Measurements from ENCODE around the gene BPIFB3. TPM values are rescaled to one million over a fixed set of nuclear protein-coding genes. Genes with fewer than 3 reads are reported as not detected.

The BPIFB3 gene
- total and polyA plus RNA-seq, 2 of the 13 experiments (the other 11 are each of a cell fraction or from before 2014, with no cell fraction given) = 0.09 TPM; not detected in 1

DNA sequence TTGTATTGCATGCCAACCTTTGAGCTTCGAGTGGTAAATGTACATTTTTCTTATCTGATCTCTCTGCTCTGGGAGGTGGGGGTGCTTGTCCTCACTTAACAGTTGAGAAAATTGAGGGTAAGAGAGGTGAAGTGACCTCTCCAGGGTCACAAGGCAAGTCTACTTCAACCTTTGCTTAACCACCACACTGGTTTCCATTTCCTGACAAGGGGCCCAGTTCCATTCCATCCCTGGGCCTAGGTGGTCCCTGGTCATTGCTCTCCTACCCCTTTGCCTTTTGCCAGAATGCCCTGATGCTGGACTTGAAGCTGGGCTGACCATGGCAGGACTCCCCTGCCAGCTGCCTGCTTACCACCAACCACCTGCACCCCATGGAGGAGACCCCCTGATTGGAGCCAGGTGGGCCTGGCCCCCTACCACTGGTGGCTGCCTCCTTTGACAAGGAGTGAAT, 9.9 kb upstream of the BPIFB3 start (continued):
- TF ChIP-seq HNRNPH1 (optimal IDR thresholded peaks at IDR 0.05; ENCODE audit: low read depth, low read length) (no peak), MED13 (CRISPR knock-in tag; IDR thresholded peaks at IDR 0.05) (no peak), ZBTB20 (CRISPR knock-in tag; IDR thresholded peaks at IDR 0.05; ENCODE audit: borderline replicate concordance, low read depth) (0 out of 2 replicates have a peak, but pooled peaks have one; percentile 30), ZNF781 (CRISPR knock-in tag; IDR thresholded peaks at IDR 0.05; ENCODE audit: borderline replicate concordance, not compliant biosample characterization) (no peak), CBFB (CRISPR knock-in tag; IDR thresholded peaks at IDR 0.05) (peak; percentile 29; the same call in 1 of the 2 replicates), LCORL (IDR thresholded peaks at IDR 0.05) (no peak), LCORL (CRISPR knock-in tag; IDR thresholded peaks at IDR 0.05) (no peak), ERF (CRISPR knock-in tag; IDR thresholded peaks at IDR 0.05) (no peak), GABPA (IDR thresholded peaks at IDR 0.05; ENCODE audit: low read depth, low read length) (no peak), GABPA (CRISPR knock-in tag; IDR thresholded peaks at IDR 0.05; ENCODE audit: low read depth) (no peak), NR2F2 (IDR thresholded peaks at IDR 0.05; ENCODE audit: borderline replicate concordance, low read depth) (peak; percentile 67; the same call in 1 of the 2 replicates), KMT2A (CRISPR knock-in tag; IDR thresholded peaks at IDR 0.05) (no peak), MYNN (CRISPR knock-in tag; IDR thresholded peaks at IDR 0.05; ENCODE audit: low read depth) (no peak), SALL1 (CRISPR knock-in tag; IDR thresholded peaks at IDR 0.05) (peak; percentile 65; the same call in 1 of the 2 replicates)
- TF ChIP-seq, protein P1, sequence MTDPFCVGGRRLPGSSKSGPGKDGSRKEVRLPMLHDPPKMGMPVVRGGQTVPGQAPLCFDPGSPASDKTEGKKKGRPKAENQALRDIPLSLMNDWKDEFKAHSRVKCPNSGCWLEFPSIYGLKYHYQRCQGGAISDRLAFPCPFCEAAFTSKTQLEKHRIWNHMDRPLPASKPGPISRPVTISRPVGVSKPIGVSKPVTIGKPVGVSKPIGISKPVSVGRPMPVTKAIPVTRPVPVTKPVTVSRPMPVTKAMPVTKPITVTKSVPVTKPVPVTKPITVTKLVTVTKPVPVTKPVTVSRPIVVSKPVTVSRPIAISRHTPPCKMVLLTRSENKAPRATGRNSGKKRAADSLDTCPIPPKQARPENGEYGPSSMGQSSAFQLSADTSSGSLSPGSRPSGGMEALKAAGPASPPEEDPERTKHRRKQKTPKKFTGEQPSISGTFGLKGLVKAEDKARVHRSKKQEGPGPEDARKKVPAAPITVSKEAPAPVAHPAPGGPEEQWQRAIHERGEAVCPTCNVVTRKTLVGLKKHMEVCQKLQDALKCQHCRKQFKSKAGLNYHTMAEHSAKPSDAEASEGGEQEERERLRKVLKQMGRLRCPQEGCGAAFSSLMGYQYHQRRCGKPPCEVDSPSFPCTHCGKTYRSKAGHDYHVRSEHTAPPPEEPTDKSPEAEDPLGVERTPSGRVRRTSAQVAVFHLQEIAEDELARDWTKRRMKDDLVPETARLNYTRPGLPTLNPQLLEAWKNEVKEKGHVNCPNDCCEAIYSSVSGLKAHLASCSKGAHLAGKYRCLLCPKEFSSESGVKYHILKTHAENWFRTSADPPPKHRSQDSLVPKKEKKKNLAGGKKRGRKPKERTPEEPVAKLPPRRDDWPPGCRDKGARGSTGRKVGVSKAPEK (CRISPR knock-in tag; IDR thresholded peaks at IDR 0.05; ENCODE audit: borderline replicate concordance) = no peak
- TF ChIP-seq, protein P2, sequence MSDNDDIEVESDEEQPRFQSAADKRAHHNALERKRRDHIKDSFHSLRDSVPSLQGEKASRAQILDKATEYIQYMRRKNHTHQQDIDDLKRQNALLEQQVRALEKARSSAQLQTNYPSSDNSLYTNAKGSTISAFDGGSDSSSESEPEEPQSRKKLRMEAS (IDR thresholded peaks at IDR 0.05) = no peak; the same call in 1 of the 2 replicates
- TF ChIP-seq, protein P3, sequence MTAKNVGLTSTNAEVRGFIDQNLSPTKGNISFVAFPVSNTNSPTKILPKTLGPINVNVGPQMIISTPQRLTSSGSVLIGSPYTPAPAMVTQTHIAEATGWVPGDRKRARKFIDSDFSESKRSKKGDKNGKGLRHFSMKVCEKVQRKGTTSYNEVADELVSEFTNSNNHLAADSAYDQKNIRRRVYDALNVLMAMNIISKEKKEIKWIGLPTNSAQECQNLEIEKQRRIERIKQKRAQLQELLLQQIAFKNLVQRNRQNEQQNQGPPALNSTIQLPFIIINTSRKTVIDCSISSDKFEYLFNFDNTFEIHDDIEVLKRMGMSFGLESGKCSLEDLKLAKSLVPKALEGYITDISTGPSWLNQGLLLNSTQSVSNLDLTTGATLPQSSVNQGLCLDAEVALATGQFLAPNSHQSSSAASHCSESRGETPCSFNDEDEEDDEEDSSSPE (CRISPR knock-in tag; IDR thresholded peaks at IDR 0.05) = peak; percentile 35; the same call in 1 of the 2 replicates
- TF ChIP-seq, protein P4, sequence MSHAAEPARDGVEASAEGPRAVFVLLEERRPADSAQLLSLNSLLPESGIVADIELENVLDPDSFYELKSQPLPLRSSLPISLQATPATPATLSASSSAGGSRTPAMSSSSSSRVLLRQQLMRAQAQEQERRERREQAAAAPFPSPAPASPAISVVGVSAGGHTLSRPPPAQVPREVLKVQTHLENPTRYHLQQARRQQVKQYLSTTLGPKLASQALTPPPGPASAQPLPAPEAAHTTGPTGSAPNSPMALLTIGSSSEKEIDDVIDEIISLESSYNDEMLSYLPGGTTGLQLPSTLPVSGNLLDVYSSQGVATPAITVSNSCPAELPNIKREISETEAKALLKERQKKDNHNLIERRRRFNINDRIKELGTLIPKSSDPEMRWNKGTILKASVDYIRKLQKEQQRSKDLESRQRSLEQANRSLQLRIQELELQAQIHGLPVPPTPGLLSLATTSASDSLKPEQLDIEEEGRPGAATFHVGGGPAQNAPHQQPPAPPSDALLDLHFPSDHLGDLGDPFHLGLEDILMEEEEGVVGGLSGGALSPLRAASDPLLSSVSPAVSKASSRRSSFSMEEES (CRISPR knock-in tag; IDR thresholded peaks at IDR 0.05) = peak; percentile 48; the same call in 1 of the 2 replicates
- TF ChIP-seq, protein P5, sequence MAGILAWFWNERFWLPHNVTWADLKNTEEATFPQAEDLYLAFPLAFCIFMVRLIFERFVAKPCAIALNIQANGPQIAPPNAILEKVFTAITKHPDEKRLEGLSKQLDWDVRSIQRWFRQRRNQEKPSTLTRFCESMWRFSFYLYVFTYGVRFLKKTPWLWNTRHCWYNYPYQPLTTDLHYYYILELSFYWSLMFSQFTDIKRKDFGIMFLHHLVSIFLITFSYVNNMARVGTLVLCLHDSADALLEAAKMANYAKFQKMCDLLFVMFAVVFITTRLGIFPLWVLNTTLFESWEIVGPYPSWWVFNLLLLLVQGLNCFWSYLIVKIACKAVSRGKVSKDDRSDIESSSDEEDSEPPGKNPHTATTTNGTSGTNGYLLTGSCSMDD (CRISPR knock-in tag; IDR thresholded peaks at IDR 0.05) = no peak
- TF ChIP-seq, protein P6, sequence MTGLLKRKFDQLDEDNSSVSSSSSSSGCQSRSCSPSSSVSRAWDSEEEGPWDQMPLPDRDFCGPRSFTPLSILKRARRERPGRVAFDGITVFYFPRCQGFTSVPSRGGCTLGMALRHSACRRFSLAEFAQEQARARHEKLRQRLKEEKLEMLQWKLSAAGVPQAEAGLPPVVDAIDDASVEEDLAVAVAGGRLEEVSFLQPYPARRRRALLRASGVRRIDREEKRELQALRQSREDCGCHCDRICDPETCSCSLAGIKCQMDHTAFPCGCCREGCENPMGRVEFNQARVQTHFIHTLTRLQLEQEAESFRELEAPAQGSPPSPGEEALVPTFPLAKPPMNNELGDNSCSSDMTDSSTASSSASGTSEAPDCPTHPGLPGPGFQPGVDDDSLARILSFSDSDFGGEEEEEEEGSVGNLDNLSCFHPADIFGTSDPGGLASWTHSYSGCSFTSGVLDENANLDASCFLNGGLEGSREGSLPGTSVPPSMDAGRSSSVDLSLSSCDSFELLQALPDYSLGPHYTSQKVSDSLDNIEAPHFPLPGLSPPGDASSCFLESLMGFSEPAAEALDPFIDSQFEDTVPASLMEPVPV (CRISPR knock-in tag; IDR thresholded peaks at IDR 0.05) = no peak
